MV-4-11 (cell line): ENCODE data around the gene NUP42.
A peak's percentile ranks its signal among the peaks of the same experiment; 100 is the strongest.

Source experiments
- DNase-seq: peaks from one replicate; lab custom pipeline; 2025; lab: John Stamatoyannopoulos, UW

The NUP42 gene

GRCh38 chr7:23204241-23204640 is 22.4 kb downstream of the NUP42 start:
- no peak for DNase-seq

- DNase-seq, result no peak
These were observed 23.7 kb downstream of the NUP42 start for GRCh38 chr7:23205577-23205908.

DNA sequence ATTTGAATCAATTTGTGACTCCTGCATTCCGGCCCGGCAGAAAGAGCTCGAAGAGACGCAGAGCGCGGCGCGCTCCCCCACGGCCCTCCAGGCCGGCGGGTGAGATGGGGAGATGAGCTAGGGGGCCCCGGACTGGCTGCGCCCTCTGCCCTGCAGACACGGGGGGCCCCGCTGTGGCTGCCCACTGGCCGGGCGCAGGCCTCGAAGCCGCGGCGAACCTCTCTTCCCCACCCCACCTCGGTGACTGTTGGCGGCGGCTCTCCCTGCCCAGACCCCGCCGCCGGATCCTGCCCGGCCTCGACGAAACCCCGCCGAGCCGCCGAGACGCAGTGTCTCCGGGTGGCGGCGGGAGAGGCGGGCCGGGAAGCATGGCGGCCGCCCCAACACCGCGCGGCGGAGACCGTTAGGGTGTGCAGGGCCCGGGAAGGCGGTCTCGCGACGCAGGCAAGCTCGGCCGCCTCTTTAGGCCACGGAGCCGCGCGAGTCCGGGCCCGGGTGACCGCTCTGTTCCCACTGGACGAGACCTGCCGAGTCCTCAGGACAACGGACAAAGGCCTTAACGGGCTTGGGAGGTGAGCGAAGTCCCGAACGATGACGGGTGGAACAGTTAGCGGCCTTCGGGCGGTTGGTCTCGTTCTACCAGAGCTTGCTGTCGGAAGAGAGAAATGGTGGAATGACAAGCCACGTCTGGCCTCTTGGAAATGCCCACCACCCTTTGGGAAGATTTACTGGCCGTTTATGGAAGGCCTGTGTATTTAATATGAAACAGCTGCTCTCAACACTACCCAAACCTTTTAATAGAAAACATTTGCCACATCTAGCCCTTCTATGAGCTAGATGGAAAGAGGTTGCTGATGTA is 24.3 kb downstream of the NUP42 start:
- no peak for DNase-seq

DNA sequence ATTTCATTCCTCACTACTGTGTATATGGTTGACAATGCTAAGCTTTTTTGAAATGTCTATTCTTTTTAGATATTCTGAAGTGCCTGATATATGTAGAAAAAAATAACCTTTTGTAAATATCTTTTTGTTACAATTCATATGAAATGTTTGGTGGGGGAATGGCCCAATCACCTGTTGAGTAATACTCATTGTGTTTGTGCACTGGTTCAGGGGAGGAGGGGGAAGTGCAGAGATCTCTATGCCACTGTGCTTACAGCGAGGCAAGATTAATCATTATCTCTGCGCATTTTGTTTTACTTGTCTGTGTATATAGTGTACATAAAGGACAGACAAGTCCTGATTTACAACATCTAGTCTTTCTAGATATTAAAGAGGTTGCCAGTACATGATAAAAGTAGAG is 25.2 kb downstream of the NUP42 start:
- DNase-seq, result no peak

- peak; percentile 28 for DNase-seq
These were observed 26.0 kb downstream of the NUP42 start for GRCh38 chr7:23207884-23208283.

- peak; percentile 29 for DNase-seq
These were observed 26.5 kb downstream of the NUP42 start for GRCh38 chr7:23208316-23208715.

DNA sequence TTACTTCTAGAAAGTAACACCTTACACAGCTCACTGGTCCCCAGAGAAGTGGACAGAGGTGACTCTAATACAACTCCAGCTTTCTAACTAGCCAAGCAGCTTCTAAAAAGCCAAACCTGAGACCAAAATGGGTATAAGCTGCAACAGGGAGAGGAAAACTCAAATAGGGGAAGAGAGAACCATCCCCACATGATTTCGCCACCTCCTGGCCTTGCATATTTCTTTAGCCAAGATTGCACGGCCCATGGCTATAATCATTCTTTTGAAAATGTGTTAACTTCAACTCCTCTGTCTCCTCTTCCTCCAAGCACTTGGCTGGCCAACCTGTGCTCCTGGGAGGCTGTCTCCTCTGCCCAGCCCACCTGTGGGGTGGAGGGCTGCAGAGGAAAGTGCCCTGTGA is 28.7 kb downstream of the NUP42 start:
- DNase-seq, result peak; percentile 55

DNA sequence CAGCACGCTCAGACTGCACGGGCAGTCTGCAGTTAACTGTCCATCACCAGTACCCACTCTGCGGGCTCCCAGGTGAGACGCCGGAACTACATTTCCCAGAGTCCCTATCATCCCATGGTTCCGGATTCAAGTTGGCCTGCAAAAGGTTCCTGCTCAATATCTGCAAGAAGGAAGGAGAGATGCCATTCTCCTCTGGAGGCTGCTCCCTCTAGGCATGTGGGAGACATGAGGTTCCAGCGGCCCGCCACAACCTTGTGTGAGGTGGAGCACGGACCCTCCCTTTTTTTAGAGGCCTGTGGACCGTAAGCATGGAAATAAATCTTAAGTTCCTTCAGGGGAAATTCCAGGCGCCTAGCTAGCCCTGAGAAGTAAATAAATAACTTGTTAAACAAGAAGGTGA is 29.7 kb downstream of the NUP42 start:
- DNase-seq, result no peak

DNA sequence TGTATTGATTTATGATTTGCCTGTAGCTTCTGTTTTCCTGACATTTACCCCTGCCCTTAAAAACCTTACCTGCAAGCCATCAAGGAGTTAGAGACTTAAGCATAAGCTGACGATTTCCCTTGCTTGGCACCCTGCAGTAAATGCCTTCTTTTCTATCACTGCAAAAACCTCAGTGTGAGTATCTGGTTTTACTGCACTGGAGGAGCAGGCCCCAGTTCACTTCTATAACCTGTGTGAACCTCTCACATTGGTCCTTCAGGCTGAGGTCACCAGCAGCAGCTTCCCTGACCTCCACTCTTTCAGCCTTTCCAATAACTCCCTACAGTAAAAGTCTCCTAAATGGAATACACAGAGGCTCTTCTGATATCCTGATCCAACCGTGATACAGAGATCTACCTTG is 30.5 kb downstream of the NUP42 start:
- DNase-seq, result no peak

DNA sequence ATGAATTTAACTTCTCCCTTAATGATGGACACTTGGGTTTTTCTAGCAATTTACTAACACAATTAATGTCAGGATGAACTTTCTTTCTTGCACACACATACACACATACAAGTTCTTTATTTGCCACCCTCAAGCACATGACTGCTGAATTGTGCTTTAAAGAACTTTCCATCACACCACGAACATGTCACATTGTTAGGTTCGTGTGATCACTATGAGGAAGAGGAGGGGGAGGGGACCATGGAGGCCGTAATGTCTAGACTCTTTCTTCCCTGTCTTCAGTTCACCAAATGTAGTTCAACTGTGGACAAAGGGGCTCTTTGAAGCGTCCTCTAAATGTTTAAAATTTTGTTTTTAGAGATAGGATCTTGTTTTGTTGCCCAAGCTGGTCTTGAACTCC is 31.0 kb downstream of the NUP42 start:
- DNase-seq, result no peak

- no peak for DNase-seq
These were observed 31.9 kb downstream of the NUP42 start for GRCh38 chr7:23213755-23214154.

GRCh38 chr7:23214423-23214822 is 32.6 kb downstream of the NUP42 start:
- no peak for DNase-seq

DNA sequence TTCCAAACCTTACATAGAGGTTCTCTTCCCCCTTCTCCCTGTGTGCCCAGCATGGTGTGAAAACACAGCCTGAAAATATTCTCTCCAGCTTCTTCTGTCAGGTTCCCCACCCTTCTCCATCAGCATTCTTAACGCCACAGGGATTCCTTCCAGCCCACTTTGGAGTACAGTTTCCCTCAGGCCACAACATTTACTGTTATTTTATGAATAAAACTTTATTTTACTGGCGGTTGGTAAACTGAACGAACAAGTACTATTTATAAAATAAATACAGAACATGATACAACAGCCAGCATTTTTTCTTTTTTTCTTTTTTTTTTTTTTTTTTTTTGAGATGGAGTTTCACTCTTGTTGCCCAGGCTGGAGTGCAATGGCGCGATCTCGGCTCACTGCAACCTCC is 33.1 kb downstream of the NUP42 start:
- DNase-seq, result no peak

- peak; percentile 87 for DNase-seq
These were observed 34.2 kb downstream of the NUP42 start for GRCh38 chr7:23216021-23216420.

GRCh38 chr7:23218196-23218595 is 36.3 kb downstream of the NUP42 start:
- no peak for DNase-seq

DNA sequence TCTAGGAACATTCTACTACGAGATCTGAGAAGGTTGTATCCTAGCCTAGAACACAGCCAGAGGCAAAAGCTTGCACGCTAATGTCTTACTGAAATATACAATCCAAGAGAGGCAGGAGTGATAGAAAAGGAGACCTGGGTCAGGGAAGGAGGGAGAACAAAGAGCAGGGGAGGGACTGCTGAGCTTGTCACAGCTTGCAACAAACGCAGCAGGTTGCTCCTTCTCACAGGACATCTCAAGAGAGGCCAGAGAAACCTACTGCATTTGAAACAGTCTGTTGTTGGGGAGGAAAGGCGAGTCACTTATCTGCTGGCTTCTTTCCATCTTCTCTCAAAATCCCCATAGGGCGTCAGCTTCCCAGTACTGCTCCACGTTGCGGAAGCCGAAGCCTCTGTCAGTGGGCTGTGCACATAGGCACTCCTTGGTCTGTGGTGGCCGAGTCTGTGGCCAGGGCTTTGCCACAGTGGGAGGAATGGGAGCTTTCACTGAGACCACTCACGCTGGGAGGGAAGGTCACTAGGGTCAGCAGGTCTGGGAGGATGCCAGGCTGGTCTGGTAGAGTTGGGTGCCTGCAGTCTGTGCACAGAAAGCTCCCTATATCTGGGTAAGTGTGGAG is 39.0 kb downstream of the NUP42 start:
- DNase-seq, result no peak

DNA sequence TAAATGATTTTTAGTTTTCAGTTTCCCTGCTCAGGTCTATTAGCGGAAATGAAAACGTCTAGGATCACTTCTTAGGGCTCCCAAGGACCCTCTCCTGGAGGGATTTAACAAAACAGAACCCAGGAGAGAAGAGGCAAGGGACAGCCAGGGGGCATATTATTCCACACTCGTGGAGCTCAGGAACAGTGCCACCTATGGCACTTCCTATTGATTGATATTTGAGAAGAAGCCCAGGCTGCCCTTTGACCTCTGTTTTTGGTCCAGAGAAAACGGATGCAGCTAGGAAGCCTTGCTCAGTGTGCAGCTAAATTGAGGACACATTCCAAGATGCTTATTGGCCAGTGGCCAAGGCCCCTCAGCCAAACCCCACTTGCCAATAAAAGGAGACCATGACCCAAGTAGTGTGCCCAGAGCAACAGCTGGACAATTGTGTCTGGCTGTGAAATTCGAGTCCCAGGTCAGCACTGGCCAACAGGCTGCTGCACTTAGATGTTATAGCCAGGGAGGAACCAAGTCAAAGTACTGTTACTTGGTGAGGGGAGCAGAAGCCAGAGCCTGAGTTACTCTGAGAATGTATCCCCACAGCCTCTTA is 40.7 kb downstream of the NUP42 start:
- DNase-seq, result no peak

DNA sequence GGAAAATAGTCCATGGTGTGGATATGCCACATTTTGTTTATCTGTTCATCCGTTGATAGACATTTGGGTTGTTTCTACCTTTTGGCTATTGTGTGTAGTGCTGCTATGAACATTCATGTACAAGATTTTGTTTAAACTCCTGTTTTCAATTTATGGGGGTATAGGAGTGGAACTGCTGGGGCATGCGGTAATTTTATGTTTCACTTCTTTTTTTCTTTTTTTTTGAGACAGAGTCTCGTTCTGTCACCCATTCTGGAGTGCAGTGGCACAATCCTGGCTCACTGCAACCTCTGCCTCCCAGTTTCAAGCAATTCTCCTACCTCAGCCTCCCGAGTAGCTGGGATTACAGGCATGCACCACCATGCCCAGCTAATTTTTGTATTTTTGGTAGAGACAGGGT is 42.5 kb downstream of the NUP42 start:
- DNase-seq, result peak; percentile 23

DNA sequence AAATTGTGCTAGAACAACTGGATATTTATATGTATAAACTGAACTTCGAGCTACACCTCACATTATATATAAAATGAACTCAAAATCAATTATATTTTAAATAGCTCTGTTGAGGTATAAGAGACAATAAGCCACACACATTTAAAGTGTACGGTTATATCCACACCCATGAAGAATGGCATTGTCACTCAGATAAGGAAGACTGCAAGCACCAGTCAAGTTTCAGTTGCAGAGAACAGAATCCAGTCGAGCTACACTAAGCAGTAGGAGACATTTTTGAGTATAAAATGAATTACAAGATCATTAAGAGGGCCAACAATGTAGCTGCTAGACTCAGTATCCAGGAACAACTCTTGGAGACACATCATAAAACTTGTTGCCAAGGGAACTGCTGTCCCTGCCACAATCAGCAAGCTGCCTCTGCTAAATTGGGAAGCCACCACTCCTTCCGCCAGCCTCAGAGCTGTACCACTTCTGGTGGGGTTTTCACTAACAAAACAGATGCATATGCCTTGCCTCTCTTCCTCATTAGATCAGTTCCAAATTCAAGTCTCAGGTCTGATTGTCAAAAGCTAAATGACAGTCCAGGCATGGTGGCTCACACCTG is 45.1 kb downstream of the NUP42 start:
- DNase-seq, result peak; percentile 22

- no peak for DNase-seq
These were observed 46.6 kb downstream of the NUP42 start for GRCh38 chr7:23228412-23228811.

- no peak for DNase-seq
These were observed 48.8 kb downstream of the NUP42 start for GRCh38 chr7:23230641-23231101.

DNA sequence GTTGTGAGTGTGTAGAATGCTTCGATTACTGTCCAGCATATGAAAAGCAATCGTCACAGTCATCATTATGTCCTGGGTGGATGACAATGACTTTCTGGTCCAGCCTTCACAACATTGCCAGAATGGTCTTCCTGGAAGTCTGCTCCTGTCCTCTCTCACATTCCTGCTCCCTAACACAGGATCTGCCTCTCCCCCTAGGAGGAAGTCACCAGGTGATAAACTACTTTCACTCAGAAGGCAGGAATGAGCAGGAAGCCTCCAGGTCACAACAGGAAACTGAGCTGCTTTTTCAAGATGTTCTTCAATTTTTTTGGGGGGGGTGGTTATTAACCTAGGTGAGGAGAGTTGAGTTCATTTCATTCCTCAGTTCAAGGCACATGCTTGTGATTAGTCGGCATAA is 51.1 kb downstream of the NUP42 start:
- no peak for DNase-seq
